Esophagus muscularis mucosa (tissue), 4 donors: ENCODE measurements around the gene GSG1L. TPM values are rescaled to one million over a fixed set of nuclear protein-coding genes. Genes with fewer than 3 reads are reported as not detected.

ENCODE experiments used
- DNase-seq: peaks from one replicate; pipeline ENCODE4 v3.0.0-alpha.2; 2017; ENCODE audit errors: extremely low spot score
- H3K27ac ChIP-seq, 4 donors: fragments of 200-600 bp; sonication (generic); replicated peaks in 1 of 4; 1 replicate in 3 of 4; 2 replicates in 1 of 4; pipeline ENCODE4 v1.5.1; 2016 to 2019; ENCODE audit warnings: mild to moderate bottlenecking in 1 of 4
- H3K27me3 ChIP-seq, 4 donors: fragments of 200-600 bp; sonication (generic); one replicate each; pipeline versions ENCODE4 v1.5.1 to v1.6.0; 2016 to 2019
- H3K36me3 ChIP-seq, 4 donors: fragments of 200-600 bp; sonication (generic); one replicate each; pipeline ENCODE4 v1.5.1; 2016 to 2019
- H3K4me1 ChIP-seq, 4 donors: fragments of 200-600 bp; sonication (generic); one replicate each; pipeline ENCODE4 v1.5.1; 2016 to 2019
- H3K4me3 ChIP-seq, 4 donors: fragments of 200-600 bp; sonication (generic); 1 replicate in 2 of 4; 2 replicates in 2 of 4; pipeline ENCODE4 v1.5.1; 2016 to 2019; ENCODE audit warnings: mild to moderate bottlenecking in 4 of 4, moderate library complexity in 1 of 4
- H3K9me3 ChIP-seq, 4 donors: fragments of 200-600 bp; sonication (generic); 1 replicate in 3 of 4; 2 replicates in 1 of 4; pipeline ENCODE4 v1.5.1; 2016 to 2019
- CTCF ChIP-seq, 3 experiments: fragments of 200-600 bp in 2 of 3; fragments of 450-650 bp in 1 of 3; sonication (generic) in 2 of 3; IDR thresholded peaks; one replicate each; pipeline ENCODE4 v1.5.1; 2017 to 2019; ENCODE audit warnings: antibody characterized with exemption in 3 of 3, mild to moderate bottlenecking in 2 of 3, moderate library complexity in 1 of 3
- EP300 ChIP-seq: sonication (generic); formaldehyde crosslinking; IDR thresholded peaks from one replicate; pipeline ENCODE4 v1.6.1; 2017; ENCODE audit warnings: antibody characterized with exemption
- POLR2A ChIP-seq: fragments of 450-650 bp; IDR thresholded peaks from one replicate; pipeline ENCODE4 v1.6.1; 2017; ENCODE audit warnings: antibody characterized with exemption, moderate library complexity, mild to moderate bottlenecking, low read depth
- POLR2AphosphoS5 ChIP-seq, 2 donors: sonication (generic); formaldehyde crosslinking; IDR thresholded peaks; one replicate each; pipeline ENCODE4 v1.6.1; 2017; ENCODE audit warnings: antibody characterized with exemption in 2 of 2
- WGBS: methylation state at CpG from one replicate; pipeline ENCODE4 v1.1.5; 2018; 5-methylcytosine and 5-hydroxymethylcytosine counted together
- intact Hi-C: fragments of 100-400 bp; cut with DNase I; formaldehyde crosslinking; loops from one replicate; pipeline ENCODE4 v1.15.1; 2023
- total RNA-seq, 4 donors: library from RNA; depleted of rRNA; stranded (reverse); fragments of >200 nt; gene quantifications; one replicate each; pipeline versions ENCODE4 v1.1.0 to v1.2.1, GENCODE V29; 2016

The GSG1L gene
- total RNA-seq, 4 donors from 2014 or later: 0.19 to 0.83 TPM; not detected in 2

GRCh38 chr16:27894386-27894785, 169.1 kb downstream of the GSG1L start:
- H3K27me3 ChIP-seq: peaks cover 0 to 61% (median 5%) of the 10 kb centered on the region in 4 donors
- peaks cover 0 to 8% (median 3%) of the 10 kb centered on the region in 4 donors for H3K9me3 ChIP-seq
- no peak overlapping the region for H3K4me3 ChIP-seq
- H3K36me3 ChIP-seq: no peaks in the 10 kb centered on the region
- DNase-seq: no peak
- TF ChIP-seq POLR2AphosphoS5 (IDR thresholded peaks at IDR 0.05): no peak
- no peak for TF ChIP-seq CTCF (IDR thresholded peaks at IDR 0.05)
- no peak for TF ChIP-seq POLR2A
- TF ChIP-seq EP300: no peak
- no peaks in the 10 kb centered on the region for H3K4me1 ChIP-seq
- no peak overlapping the region for H3K27ac ChIP-seq
- intact Hi-C loops: no loop called here
- WGBS: 73% methylated on average over 6 of the region's 8 CpGs

GRCh38 chr16:27892879-27893278, 170.6 kb downstream of the GSG1L start:
- WGBS: 59% methylated on average over 8 of the region's 9 CpGs
- Histone ChIP-seq H3K36me3 (no peaks in the 10 kb centered on the region), H3K27ac (no peak overlapping the region), H3K9me3 (peaks cover 0 to 8% (median 3%) of the 10 kb centered on the region in 4 donors), H3K4me1 (peaks cover 0 to 2% (median 0%) of the 10 kb centered on the region in 4 donors), H3K27me3 (peaks cover 0 to 69% (median 5%) of the 10 kb centered on the region in 4 donors), H3K4me3 (no peak overlapping the region)
- no peak for DNase-seq
- TF ChIP-seq CTCF (IDR thresholded peaks at IDR 0.05) (no peak), EP300 (no peak), POLR2AphosphoS5 (IDR thresholded peaks at IDR 0.05) (no peak), POLR2A (no peak)
- intact Hi-C loops: no loop called here

- no peak overlapping the region for H3K27ac ChIP-seq
- peaks cover 0 to 2% (median 0%) of the 10 kb centered on the region in 4 donors for H3K4me1 ChIP-seq
- intact Hi-C loops: no loop called here
- H3K27me3 ChIP-seq: peaks cover 0 to 79% (median 5%) of the 10 kb centered on the region in 4 donors
- no peak for DNase-seq
- no peaks in the 10 kb centered on the region for H3K36me3 ChIP-seq
- 45% methylated on average over 9 of the region's 12 CpGs for WGBS
- no peak for TF ChIP-seq POLR2AphosphoS5 (IDR thresholded peaks at IDR 0.05)
- TF ChIP-seq CTCF (IDR thresholded peaks at IDR 0.05): no peak
- no peak for TF ChIP-seq POLR2A
- TF ChIP-seq EP300: no peak
- no peaks in the 10 kb centered on the region for H3K9me3 ChIP-seq
- H3K4me3 ChIP-seq: no peak overlapping the region
These were observed 172.6 kb downstream of the GSG1L start for GRCh38 chr16:27890866-27891265.

GRCh38 chr16:27890006-27890405, 173.5 kb downstream of the GSG1L start:
- Histone ChIP-seq H3K4me1 (peaks cover 0 to 2% (median 0%) of the 10 kb centered on the region in 4 donors), H3K36me3 (no peaks in the 10 kb centered on the region), H3K27ac (no peak overlapping the region), H3K9me3 (no peaks in the 10 kb centered on the region), H3K27me3 (peaks cover 0 to 70% (median 5%) of the 10 kb centered on the region in 4 donors), H3K4me3 (no peak overlapping the region)
- DNase-seq: no peak
- intact Hi-C loops: no loop called here
- TF ChIP-seq EP300: no peak
- TF ChIP-seq POLR2AphosphoS5 (IDR thresholded peaks at IDR 0.05): no peak
- 91% methylated on average over 5 of the region's 6 CpGs for WGBS

GRCh38 chr16:27883576-27883975, 179.9 kb downstream of the GSG1L start:
- Histone ChIP-seq H3K9me3 (no peaks in the 10 kb centered on the region), H3K36me3 (no peaks in the 10 kb centered on the region), H3K27me3 (peaks cover 0 to 18% (median 0%) of the 10 kb centered on the region in 4 donors), H3K27ac (no peak overlapping the region), H3K4me1 (peaks cover 0 to 2% (median 0%) of the 10 kb centered on the region in 4 donors), H3K4me3 (no peak overlapping the region)
- TF ChIP-seq CTCF (IDR thresholded peaks at IDR 0.05) (no peak), EP300 (no peak), POLR2A (no peak), POLR2AphosphoS5 (IDR thresholded peaks at IDR 0.05) (no peak)
- no peak for DNase-seq
- intact Hi-C loops: no loop called here
- WGBS: 84% methylated on average over 4 of the region's 5 CpGs
